HG02798 (cell line): ENCODE results near the gene MSH3.
"Not testable (repeated sequence)": the region's sequence is repeated elsewhere in the genome, so short reads cannot be mapped to it uniquely, and the experiment has no call there.

ENCODE experiments used
- ATAC-seq: cut with Tn5 transposase; IDR thresholded peaks from one replicate; pipeline ENCODE4 v1.9.1; 2021; ENCODE audit warnings: mild to moderate bottlenecking; ENCODE audit not compliant: unreplicated experiment, poor library complexity

Gene MSH3

GRCh38 chr5:80705216-80705769 is 50.8 kb downstream of the MSH3 start:
- ATAC-seq: no peak

DNA sequence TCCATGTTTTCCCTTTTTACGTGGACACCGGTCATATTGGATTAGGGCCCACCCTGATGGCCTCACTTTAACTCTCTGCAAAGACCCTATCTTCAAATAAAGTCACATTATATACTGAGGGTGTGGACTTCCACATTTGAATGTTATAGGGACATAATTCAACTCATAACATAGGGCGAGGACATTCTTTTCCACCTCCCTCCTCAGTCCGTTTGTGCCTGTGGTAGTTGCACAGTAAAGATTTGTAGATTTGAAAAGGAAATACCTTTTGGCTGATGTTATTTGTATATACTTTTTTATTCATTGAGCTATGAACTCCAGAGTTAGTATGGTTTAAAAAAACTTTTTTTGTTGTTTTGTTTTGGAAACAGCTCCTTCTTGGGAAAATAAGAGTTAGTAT is 51.3 kb downstream of the MSH3 start:
- no peak for ATAC-seq

DNA sequence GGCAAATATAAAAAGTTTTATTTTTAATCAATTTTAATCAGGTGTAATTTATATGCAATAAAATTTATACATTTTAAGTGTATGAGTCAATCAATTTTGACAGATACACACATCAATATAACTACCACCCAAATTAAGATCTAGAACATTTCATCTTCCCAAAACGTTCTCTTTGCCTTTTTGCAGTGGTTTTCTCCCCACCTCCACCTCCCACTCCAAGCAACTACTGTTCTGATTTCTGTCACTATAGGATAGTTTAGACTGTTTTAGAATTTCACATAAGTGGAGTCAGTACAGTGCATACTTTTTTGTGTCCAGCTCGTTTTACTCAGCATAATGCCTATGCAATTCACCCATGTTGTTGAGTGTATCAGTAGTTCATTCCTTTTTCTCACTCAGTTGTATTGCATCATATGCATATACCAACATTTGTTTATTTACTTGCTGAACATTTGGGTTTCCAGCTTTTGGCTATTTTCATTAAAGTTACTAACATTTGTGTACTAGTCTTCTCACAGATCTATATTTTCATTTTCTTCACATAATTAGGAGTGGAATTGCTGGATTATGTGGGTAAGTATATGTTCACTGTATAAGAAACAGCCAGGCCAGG is 52.5 kb downstream of the MSH3 start:
- ATAC-seq: no peak

DNA sequence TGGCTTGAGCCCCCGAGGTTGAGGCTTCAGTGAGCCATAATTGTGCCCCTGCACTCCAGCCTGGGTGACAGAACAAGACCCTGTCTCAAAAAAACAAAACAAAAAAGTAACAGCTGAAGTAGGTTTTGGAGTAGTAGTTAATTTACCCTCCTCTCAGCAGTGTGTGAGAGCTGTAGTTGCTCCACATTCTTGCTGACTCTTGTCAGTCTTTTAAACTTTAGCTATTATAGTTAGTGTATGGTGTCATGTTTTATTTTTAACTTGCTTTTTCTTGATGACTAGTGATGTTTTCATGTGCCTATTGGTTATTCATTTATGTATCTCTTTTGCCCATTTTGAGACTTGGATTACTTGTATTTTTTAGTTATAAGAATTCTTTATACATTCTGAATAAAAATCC is 53.2 kb downstream of the MSH3 start:
- ATAC-seq: no peak

- no peak for ATAC-seq
Measured at GRCh38 chr5:80711216-80711615, 56.8 kb downstream of the MSH3 start.

DNA sequence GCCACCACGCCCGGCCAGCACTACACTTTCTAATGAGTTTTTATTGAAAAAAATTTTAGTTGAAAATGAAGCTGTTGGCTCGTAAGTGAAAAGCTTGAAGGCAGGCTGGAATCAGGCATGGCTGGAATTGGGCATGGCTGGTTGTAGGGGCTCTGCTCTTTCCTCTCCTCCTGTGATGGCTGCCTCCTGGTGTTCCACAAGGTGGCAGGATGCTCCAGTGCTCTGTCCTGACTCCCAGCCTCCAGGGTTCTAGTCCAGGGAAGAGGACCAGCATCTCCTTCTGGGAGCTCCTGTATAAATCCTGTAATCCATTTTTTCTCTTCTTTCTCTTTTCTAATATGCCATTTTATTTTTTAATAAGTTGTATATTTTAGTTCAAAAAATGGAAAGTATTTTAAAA is 57.5 kb downstream of the MSH3 start:
- no peak for ATAC-seq

GRCh38 chr5:80712919-80713318 is 58.5 kb downstream of the MSH3 start:
- no peak for ATAC-seq

DNA sequence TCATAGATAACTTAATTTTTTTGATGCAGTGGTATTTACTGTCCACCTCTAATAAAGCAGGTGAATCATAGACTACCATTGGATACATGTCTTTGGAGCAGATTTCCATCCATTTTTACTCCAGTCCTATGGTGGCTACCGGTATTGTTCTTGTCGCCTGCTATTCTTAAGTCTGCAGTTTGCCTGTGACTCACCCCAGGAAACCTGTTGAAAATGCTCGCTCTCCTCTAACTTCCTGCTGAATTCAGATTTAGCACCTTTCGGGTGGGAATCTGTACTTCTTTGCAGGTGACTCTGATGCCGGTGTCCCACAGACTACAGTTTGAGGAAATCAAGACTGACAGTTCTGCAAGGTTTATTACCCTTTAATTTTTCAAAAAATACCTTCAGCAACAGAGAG is 59.2 kb downstream of the MSH3 start:
- ATAC-seq: no peak

- ATAC-seq: no peak
Measured at GRCh38 chr5:80714570-80715298, 60.3 kb downstream of the MSH3 start.

DNA sequence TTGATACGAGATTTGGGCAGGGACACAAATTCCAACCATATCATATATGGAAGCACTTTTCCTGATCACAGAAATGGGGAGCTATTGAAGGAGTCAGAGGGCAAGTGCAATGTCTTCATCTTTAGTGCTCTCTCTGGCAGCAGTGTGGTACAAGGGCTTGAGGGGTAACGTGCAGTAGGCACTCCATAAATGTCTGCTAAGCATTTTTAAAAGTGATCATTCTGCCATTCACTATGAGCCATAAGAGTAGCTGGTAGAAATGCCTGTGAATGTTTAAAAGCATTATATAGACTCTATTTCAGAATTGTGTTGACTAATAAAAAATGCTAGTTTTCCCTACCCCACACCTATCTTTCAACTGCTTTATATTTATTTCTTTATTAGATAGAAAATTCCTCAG is 61.4 kb downstream of the MSH3 start:
- no peak for ATAC-seq

DNA sequence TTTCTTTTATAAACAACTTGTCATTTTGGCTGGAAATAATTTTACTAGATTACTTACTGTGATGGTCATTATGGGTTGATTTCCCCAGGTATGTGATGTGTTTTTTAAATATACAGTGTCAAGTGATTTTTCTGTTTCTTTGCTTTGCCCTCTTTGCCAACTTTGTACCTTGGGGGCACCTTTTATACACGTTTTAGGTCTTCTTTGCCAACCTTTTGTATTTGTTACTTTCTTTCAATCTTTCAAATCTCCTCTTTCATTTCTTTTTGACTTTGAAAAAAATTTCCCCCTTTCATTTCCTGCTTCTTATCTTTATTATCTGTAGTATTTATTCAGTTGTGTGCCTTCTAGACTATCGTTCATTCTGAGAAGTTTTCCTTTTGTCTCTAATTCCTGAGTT is 65.7 kb downstream of the MSH3 start:
- ATAC-seq: no peak

DNA sequence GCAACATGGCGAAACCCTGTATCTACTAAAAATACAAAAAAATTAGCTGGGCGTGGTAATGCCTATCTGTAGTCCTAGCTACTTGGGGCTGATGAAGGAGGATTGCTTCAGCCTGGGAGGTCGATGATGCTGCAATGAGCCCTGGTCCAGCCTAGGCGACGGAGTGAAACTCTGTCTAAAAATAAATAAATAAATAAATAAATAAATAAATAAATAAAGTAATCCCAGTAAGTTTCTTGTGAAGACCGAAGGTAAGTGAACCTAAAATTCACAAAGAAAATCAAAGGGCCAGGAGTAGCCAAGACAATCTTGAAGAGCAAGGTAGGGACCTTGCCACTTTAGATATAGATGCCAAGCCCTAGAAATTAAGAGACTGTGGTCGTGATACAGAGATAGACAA is 68.5 kb downstream of the MSH3 start:
- ATAC-seq: no peak

GRCh38 chr5:80725446-80725845 is 71.0 kb downstream of the MSH3 start:
- ATAC-seq: no peak

GRCh38 chr5:80736730-80737129 is 82.3 kb downstream of the MSH3 start:
- ATAC-seq: no peak

GRCh38 chr5:80738466-80738865 is 84.0 kb downstream of the MSH3 start:
- no peak for ATAC-seq

- no peak for ATAC-seq
Measured at GRCh38 chr5:80739057-80739456, 84.6 kb downstream of the MSH3 start.

DNA sequence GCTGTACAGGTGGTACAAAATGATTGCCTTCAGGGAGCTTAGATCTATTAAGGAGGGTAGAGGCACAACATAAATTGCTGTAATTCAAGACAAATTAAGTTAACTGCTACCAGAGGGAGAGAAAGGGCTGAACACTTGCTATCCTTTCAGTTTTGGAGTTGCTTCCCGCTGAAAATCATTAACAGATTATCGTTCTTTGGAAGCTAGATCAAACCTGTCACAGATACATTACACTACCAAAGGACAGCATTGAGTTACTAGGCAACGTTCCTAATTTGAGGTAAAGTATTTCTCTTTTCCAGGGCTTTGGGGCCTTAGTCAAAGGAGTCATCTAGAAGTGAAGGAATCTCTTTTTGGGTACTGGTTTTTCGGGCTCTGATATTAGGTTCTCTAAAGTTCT is 85.0 kb downstream of the MSH3 start:
- ATAC-seq: no peak

GRCh38 chr5:80739898-80740297 is 85.4 kb downstream of the MSH3 start:
- no peak for ATAC-seq

DNA sequence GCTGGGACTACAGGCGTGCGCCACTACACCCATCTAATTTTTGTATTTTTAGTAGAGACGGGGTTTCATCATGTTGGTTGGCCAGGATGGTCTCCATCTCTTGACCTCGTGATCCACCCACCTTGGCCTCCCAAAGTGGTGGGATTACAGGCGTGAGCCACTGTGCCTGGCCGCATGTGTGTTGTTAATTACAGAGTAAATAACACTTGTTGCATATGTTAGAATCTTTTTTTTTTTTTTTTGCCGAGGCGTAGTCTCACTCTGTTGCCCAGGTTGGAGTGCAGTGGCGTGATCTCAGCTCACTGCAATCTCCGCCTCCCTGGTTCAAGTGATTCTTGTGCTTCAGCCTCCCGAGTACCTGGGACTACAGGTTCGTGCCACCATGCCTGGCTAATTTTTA is 86.0 kb downstream of the MSH3 start:
- ATAC-seq: not testable (repeated sequence)

DNA sequence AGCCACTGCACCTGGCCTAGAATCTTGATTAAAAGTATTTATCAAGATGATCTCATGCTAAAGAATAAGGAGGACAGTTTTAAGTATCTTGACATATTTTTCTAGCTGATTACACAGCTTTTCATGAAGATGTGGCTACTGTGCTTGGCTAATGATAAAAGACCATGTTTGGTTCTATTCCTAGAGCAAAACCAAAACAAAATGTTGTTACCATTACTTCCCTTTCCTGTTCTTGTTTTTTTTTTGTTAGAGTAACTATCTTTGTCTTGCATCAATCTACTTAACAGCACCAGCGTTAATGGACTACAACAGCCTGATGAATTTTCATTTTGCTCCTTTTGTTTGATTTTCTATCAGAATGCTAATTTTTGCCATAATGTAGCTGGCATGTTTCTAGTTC is 86.5 kb downstream of the MSH3 start:
- ATAC-seq: no peak

DNA sequence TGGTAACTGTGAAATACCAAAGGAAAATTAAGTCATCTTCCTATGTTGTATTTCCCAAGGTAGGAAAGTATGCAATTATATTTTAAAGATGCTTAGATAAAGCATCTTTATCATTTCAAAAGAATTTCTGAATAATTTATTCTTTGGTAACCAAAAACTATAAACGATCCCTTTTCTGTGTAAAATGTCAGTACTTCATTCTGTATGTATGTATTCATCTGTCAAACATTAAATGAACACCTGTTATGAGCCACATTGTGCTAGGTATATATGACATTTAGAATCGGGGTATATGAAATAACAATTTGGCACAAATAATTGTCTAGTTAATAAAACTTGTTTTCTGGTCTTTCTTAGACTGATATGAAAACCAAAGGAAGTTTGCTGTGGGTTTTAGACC is 89.7 kb downstream of the MSH3 start:
- ATAC-seq: no peak

DNA sequence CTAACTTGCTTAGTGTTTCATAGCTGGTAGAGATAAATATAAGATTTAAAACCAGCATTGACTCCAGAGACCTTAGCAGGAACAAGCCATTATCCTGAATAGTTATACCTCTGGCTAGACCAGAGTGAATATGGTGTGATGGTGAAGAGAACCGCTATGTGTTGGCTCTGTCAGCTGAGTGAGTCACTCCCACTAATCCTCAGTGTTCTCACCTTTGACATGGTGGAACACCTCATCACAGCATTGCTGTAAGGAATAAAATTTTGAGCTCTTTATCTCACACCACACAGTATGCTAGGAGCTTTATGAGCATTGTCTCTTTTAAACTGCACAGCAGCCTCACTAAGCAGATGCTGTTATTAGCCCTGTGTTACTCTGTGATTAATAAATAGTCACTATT is 91.0 kb downstream of the MSH3 start:
- no peak for ATAC-seq
